Loucy (cell line): ENCODE data around the gene OR4A5.
"Not testable (repeated sequence)": the region's sequence is repeated elsewhere in the genome, so short reads cannot be mapped to it uniquely, and the experiment has no call there.

Source experiments
- H2AFZ ChIP-seq: fragments of 200-600 bp; sonication (generic); 2 replicates; pipeline ENCODE4 v1.6.0; 2016; ENCODE audit warnings: antibody characterized with exemption, mild to moderate bottlenecking, low read length, moderate library complexity
- H3F3A ChIP-seq: fragments of 200-600 bp; 2 replicates; pipeline ENCODE4 v1.6.0; 2016; ENCODE audit warnings: antibody characterized with exemption, low read depth, mild to moderate bottlenecking
- H3K27me3 ChIP-seq: fragments of 200-600 bp; sonication (generic); 2 replicates; pipeline ENCODE4 v1.6.1; 2014; ENCODE audit warnings: low read length, mild to moderate bottlenecking; ENCODE audit not compliant: insufficient read depth, poor library complexity, severe bottlenecking
- H3K36me3 ChIP-seq: fragments of 200-600 bp; sonication (generic); 2 replicates; pipeline ENCODE4 v1.6.1; 2016; ENCODE audit warnings: low read length; ENCODE audit not compliant: insufficient read depth
- H3K4me1 ChIP-seq: fragments of 200-600 bp; sonication (generic); 2 replicates; pipeline ENCODE4 v1.5.1; 2014; ENCODE audit warnings: low read length, mild to moderate bottlenecking; ENCODE audit not compliant: insufficient read depth, poor library complexity, severe bottlenecking
- H3K4me2 ChIP-seq: fragments of 200-600 bp; sonication (generic); 2 replicates; pipeline ENCODE4 v1.6.0; 2014; ENCODE audit warnings: antibody characterized with exemption, low read length, low read depth, mild to moderate bottlenecking; ENCODE audit not compliant: poor library complexity, severe bottlenecking
- H3K4me3 ChIP-seq: fragments of 200-600 bp; sonication (generic); 2 replicates; pipeline ENCODE4 v1.5.1; 2014; ENCODE audit warnings: low read length, mild to moderate bottlenecking, mixed read lengths; ENCODE audit not compliant: poor library complexity, severe bottlenecking
- H3K79me2 ChIP-seq: fragments of 200-600 bp; sonication (generic); 2 replicates; pipeline ENCODE4 v1.6.1; 2014; ENCODE audit warnings: low read length; ENCODE audit not compliant: insufficient read depth
- H3K9ac ChIP-seq: fragments of 200-600 bp; sonication (generic); 2 replicates; pipeline ENCODE4 v1.6.0; 2014; ENCODE audit warnings: mild to moderate bottlenecking, low read depth, low read length, moderate library complexity; ENCODE audit not compliant: poor library complexity, severe bottlenecking
- H3K9me2 ChIP-seq: fragments of 200-600 bp; sonication (generic); replicated peaks from 2 replicates; pipeline ENCODE4 v1.6.1; 2016; ENCODE audit warnings: low read depth, low read length, mixed read lengths
- H3K9me3 ChIP-seq: fragments of 200-600 bp; sonication (generic); 2 replicates; pipeline ENCODE4 v1.6.1; 2014; ENCODE audit warnings: mild to moderate bottlenecking, antibody characterized with exemption, low read length, low read depth; ENCODE audit not compliant: insufficient read depth
- H4K20me1 ChIP-seq: fragments of 200-600 bp; sonication (generic); 2 replicates; pipeline ENCODE4 v1.6.0; 2014; ENCODE audit warnings: antibody characterized with exemption, low read length, mild to moderate bottlenecking; ENCODE audit not compliant: insufficient read depth, poor library complexity, severe bottlenecking

The OR4A5 gene

GRCh38 chr11:54706532-54706931 is at the start of gene OR4A5:
TSS of gene OR4A5 (plus strand) at chr11:54706832. CDS start at chr11:54706885, 53 bp downstream.
- not testable (repeated sequence) for H3K79me2 ChIP-seq, H3K9me3 ChIP-seq, H3K9ac ChIP-seq, H3K4me1 ChIP-seq, H3K4me2 ChIP-seq, H3F3A ChIP-seq, H3K4me3 ChIP-seq, H2AFZ ChIP-seq, H4K20me1 ChIP-seq, H3K9me2 ChIP-seq, H3K27me3 ChIP-seq, H3K36me3 ChIP-seq

GRCh38 chr11:54720094-54720493 is 13.5 kb downstream of the OR4A5 start:
- not testable (repeated sequence) for H3K4me3 ChIP-seq, H3K9me3 ChIP-seq, H3K36me3 ChIP-seq, H3K27me3 ChIP-seq, H3K9me2 ChIP-seq, H3K4me1 ChIP-seq, H3K79me2 ChIP-seq, H3K4me2 ChIP-seq, H2AFZ ChIP-seq, H4K20me1 ChIP-seq, H3K9ac ChIP-seq, H3F3A ChIP-seq
